A673 (cell line): Measurements from ENCODE around the gene ZNF672. TPM values are rescaled to one million over a fixed set of nuclear protein-coding genes. Genes with fewer than 3 reads are reported as not detected.

Source experiments
- BruUV-seq: library from RNA; stranded (reverse); fragments of 400-500 nt; replicated peaks from 2 replicates; lab custom pipeline; 2021; lab: Mats Ljungman, UMichigan
- CTCF ChIA-PET: fragments of 300-600 bp; sonication (Branson Sonifier 250); formaldehyde crosslinking; loops from one replicate; lab custom pipeline; 2022; ENCODE audit warnings: antibody characterized with exemption; lab: Charles Lee
- POLR2A ChIA-PET: fragments of 300-600 bp; sonication (Branson Sonifier 250); formaldehyde crosslinking; loops from one replicate; lab custom pipeline; 2022; ENCODE audit warnings: antibody characterized with exemption; ENCODE audit not compliant: low non-redundant PET; lab: Charles Lee
- DNase-seq: peaks from one replicate; pipeline ENCODE4 v3.0.0-alpha.2; 2015; ENCODE audit warnings: low spot score
- H3K27ac ChIP-seq: fragments of 200-600 bp; sonication (generic); 2 replicates; pipeline ENCODE4 v1.5.1; 2016; ENCODE audit warnings: mixed run types, low read depth, mild to moderate bottlenecking, mixed read lengths, antibody characterized with exemption, low read length; ENCODE audit not compliant: poor library complexity, severe bottlenecking
- H3K27me3 ChIP-seq: fragments of 200-600 bp; sonication (generic); replicated peaks from 2 replicates; pipeline ENCODE4 v1.6.1; 2017; ENCODE audit warnings: mixed run types, low read depth, mild to moderate bottlenecking, mixed read lengths, antibody characterized with exemption, low read length; ENCODE audit not compliant: insufficient read depth, poor library complexity
- H3K36me3 ChIP-seq: fragments of 200-600 bp; sonication (generic); 2 replicates; pipeline ENCODE4 v1.6.1; 2016; ENCODE audit warnings: mixed run types, mild to moderate bottlenecking, mixed read lengths, antibody characterized with exemption, low read length; ENCODE audit not compliant: insufficient read depth, poor library complexity, severe bottlenecking
- H3K4me1 ChIP-seq: fragments of 200-600 bp; sonication (generic); 2 replicates; pipeline ENCODE4 v1.6.1; 2017; ENCODE audit warnings: mixed run types, mild to moderate bottlenecking, mixed read lengths, antibody characterized with exemption, low read length; ENCODE audit not compliant: insufficient read depth, poor library complexity, severe bottlenecking
- H3K4me3 ChIP-seq: fragments of 200-600 bp; sonication (generic); 2 replicates; pipeline ENCODE4 v1.5.1; 2016; ENCODE audit warnings: low read depth, mixed run types, mild to moderate bottlenecking, mixed read lengths, low read length; ENCODE audit not compliant: poor library complexity, severe bottlenecking
- H3K9me3 ChIP-seq: fragments of 200-600 bp; sonication (generic); 2 replicates; pipeline ENCODE4 v1.6.1; 2016; ENCODE audit warnings: mixed run types, low read depth, mild to moderate bottlenecking, mixed read lengths, antibody characterized with exemption, low read length; ENCODE audit not compliant: poor library complexity, severe bottlenecking
- CTCF ChIP-seq: fragments of 300-800, 200-600 bp; sonication (generic); conservative IDR thresholded peaks from 2 replicates; pipeline ENCODE4 v1.5.1; 2017; ENCODE audit warnings: low read depth, mild to moderate bottlenecking, antibody characterized with exemption, low read length, moderate library complexity, mixed read lengths
- EZH2 ChIP-seq: fragments of 200-600 bp; sonication (generic); IDR thresholded peaks from 2 replicates; pipeline ENCODE4 v1.6.1; 2017; ENCODE audit warnings: borderline replicate concordance, low read depth, mild to moderate bottlenecking, mixed read lengths, antibody characterized with exemption, low read length; ENCODE audit not compliant: poor library complexity, severe bottlenecking
- intact Hi-C: fragments of 100-400 bp; cut with micrococcal nuclease; formaldehyde crosslinking; loops from one replicate; pipeline ENCODE4 v1.10.0; 2022; ENCODE audit not compliant: unreplicated experiment
- total RNA-seq: library from RNA; stranded (reverse); gene quantifications from 2 replicates; pipeline ENCODE4 v1.2.3, GENCODE V29; 2021

Gene ZNF672
- total RNA-seq, 1 experiment from 2014 or later, result 21.6 TPM

GRCh38 chr1:248852481-248853405 is 14.7 kb downstream of the ZNF672 start:
- Histone ChIP-seq H3K4me3 (no peak overlapping the region), H3K27me3 (no peaks in the 10 kb centered on the region), H3K36me3 (peaks cover 58% of the 10 kb centered on the region), H3K27ac (no peak overlapping the region), H3K9me3 (no peaks in the 10 kb centered on the region), H3K4me1 (peaks cover 7% of the 10 kb centered on the region)
- intact Hi-C loops, result no loop called here
- BruUV-seq, result no TSS peak
- CTCF ChIA-PET, result no interaction called here
- POLR2A ChIA-PET, result no interaction called here
- DNase-seq, result no peak
- no peak for TF ChIP-seq EZH2
- no peak for TF ChIP-seq CTCF

- peaks cover 56% of the 10 kb centered on the region for H3K36me3 ChIP-seq
- no peak overlapping the region for H3K4me3 ChIP-seq
- CTCF ChIA-PET, result no interaction called here
- H3K27me3 ChIP-seq, result no peaks in the 10 kb centered on the region
- POLR2A ChIA-PET, result no interaction called here
- no peak for TF ChIP-seq CTCF
- no peak for TF ChIP-seq EZH2
- intact Hi-C loops, result no loop called here
- H3K4me1 ChIP-seq, result peaks cover 17% of the 10 kb centered on the region
- no peak overlapping the region for H3K27ac ChIP-seq
- no peak for DNase-seq
- H3K9me3 ChIP-seq, result no peaks in the 10 kb centered on the region
- BruUV-seq, result no TSS peak
Observed at GRCh38 chr1:248853663-248854375, 15.8 kb downstream of the ZNF672 start.

- no peaks in the 10 kb centered on the region for H3K9me3 ChIP-seq
- H3K27ac ChIP-seq, result no peak overlapping the region
- TF ChIP-seq CTCF, result no peak
- no peak for TF ChIP-seq EZH2
- ChIA-PET CTCF (no interaction called here), POLR2A (no interaction called here)
- no TSS peak for BruUV-seq
- no peaks in the 10 kb centered on the region for H3K27me3 ChIP-seq
- H3K36me3 ChIP-seq, result peaks cover 43% of the 10 kb centered on the region
- intact Hi-C loops, result no loop called here
- H3K4me3 ChIP-seq, result no peak overlapping the region
- H3K4me1 ChIP-seq, result peaks cover 22% of the 10 kb centered on the region
- no peak for DNase-seq
Observed at GRCh38 chr1:248855580-248855979, 17.6 kb downstream of the ZNF672 start.
